A549 (cell line): ENCODE results near the gene NUMB. TPM values are rescaled to one million over a fixed set of nuclear protein-coding genes. Genes with fewer than 3 reads are reported as not detected.

Experiments
- ATAC-seq, 2 experiments: fragments of 200-7000 bp in 1 of 2; fragments of >200 bp in 1 of 2; cut with Nextera tagmentation in 1 of 2; cut with Tn5 transposase in 1 of 2; 3 replicates each; pipeline versions ENCODE4 v1.8.0 to v1.9.1; 2018 to 2020; ENCODE audit warnings: mild to moderate bottlenecking in 1 of 2, moderate library complexity in 1 of 2
- CTCF ChIA-PET: fragments of 300-600 bp; sonication (Branson Sonifier 250); formaldehyde crosslinking; extraction: SDS; loops from one replicate; lab custom pipeline; 2021; ENCODE audit warnings: antibody characterized with exemption, inconsistent platforms; lab: Yijun Ruan, JAX
- POLR2A ChIA-PET: fragments of 350-600 bp; formaldehyde crosslinking; extraction: SDS; loops from one replicate; lab custom pipeline; 2021; ENCODE audit warnings: antibody characterized with exemption, inconsistent platforms; lab: Yijun Ruan, JAX
- DNase-seq, 2 experiments: peaks; one replicate each; pipeline versions ENCODE4 v3.0.0 to v3.0.0-alpha.2; 2011 to 2016; ENCODE audit warnings: low read depth in 1 of 2, low spot score in 1 of 2
- FAIRE-seq: peaks from 2 replicates; lab custom pipeline; 2011; peaks lifted over from hg19 to GRCh38; lab: Jason Lieb, UNC
- H3K27ac ChIP-seq, 2 experiments: fragments of >200 bp; sonication (Bioruptor Twin); formaldehyde crosslinking; 3 replicates each; pipeline ENCODE4 v1.5.1; 2016 to 2017
- H3K4me1 ChIP-seq: fragments of >200 bp; sonication (Bioruptor Twin); formaldehyde crosslinking; 3 replicates; pipeline ENCODE4 v1.6.1; 2016
- H3K4me2 ChIP-seq: fragments of >200 bp; sonication (Bioruptor Twin); formaldehyde crosslinking; 3 replicates; pipeline ENCODE4 v1.6.1; 2016
- H3K4me3 ChIP-seq: fragments of >200 bp; sonication (Bioruptor Twin); formaldehyde crosslinking; 3 replicates; pipeline ENCODE4 v1.5.1; 2016
- H3K9me3 ChIP-seq: fragments of >200 bp; sonication (Bioruptor Twin); formaldehyde crosslinking; 3 replicates; pipeline ENCODE4 v1.6.1; 2016
- ATOH8 ChIP-seq: fragments of 250-450 bp; sonication (Bioruptor Pico); IDR thresholded peaks from 2 replicates; pipeline ENCODE4 v1.5.0; 2020; ENCODE audit warnings: low read depth, mild to moderate bottlenecking, moderate library complexity
- BHLHE40 ChIP-seq: IDR thresholded peaks from 2 replicates; pipeline ENCODE4 v1.6.1; 2012; ENCODE audit warnings: low read depth, low read length, inconsistent platforms
- CTCF ChIP-seq: fragments of >200 bp; sonication (Bioruptor Twin); formaldehyde crosslinking; IDR thresholded peaks from 3 replicates; pipeline ENCODE4 v1.5.1; 2016
- EHMT2 ChIP-seq: fragments of 200-600 bp; sonication (generic); IDR thresholded peaks from 2 replicates; pipeline ENCODE4 v1.6.1; 2016; ENCODE audit warnings: antibody characterized with exemption, low read depth, mild to moderate bottlenecking, moderate library complexity
- ELK1 ChIP-seq: fragments of 150-350 bp; IDR thresholded peaks from 2 replicates; pipeline ENCODE4 v1.6.1; 2014; ENCODE audit warnings: low read depth, mild to moderate bottlenecking, low read length
- ESRRA ChIP-seq: fragments of 150-350 bp; IDR thresholded peaks from 2 replicates; pipeline ENCODE4 v1.6.1; 2014; ENCODE audit warnings: mild to moderate bottlenecking, low read length, borderline replicate concordance
- FOSB ChIP-seq: fragments of 250-450 bp; sonication (Bioruptor Pico); IDR thresholded peaks from 2 replicates; pipeline ENCODE4 v1.5.0; 2020; ENCODE audit warnings: mild to moderate bottlenecking, moderate library complexity
- FOXS1 ChIP-seq: fragments of 250-450 bp; sonication (Bioruptor Pico); IDR thresholded peaks from 2 replicates; pipeline ENCODE4 v1.5.0; 2020; ENCODE audit warnings: mild to moderate bottlenecking, moderate library complexity
- HES2 ChIP-seq: fragments of >200 bp; sonication (Bioruptor Twin); formaldehyde crosslinking; IDR thresholded peaks from 2 replicates; pipeline ENCODE4 v1.6.1; 2016
- HEYL ChIP-seq: fragments of 250-450 bp; sonication (Bioruptor Pico); IDR thresholded peaks from 2 replicates; pipeline ENCODE4 v1.8.0; 2021; ENCODE audit warnings: mild to moderate bottlenecking, moderate library complexity
- HOXA7 ChIP-seq: fragments of 250-450 bp; sonication (Bioruptor Pico); IDR thresholded peaks from 2 replicates; pipeline ENCODE4 v1.5.0; 2020; ENCODE audit warnings: mild to moderate bottlenecking, moderate library complexity
- MYC ChIP-seq: IDR thresholded peaks from 2 replicates; pipeline ENCODE4 v1.6.1; 2012; ENCODE audit warnings: mild to moderate bottlenecking, inconsistent platforms, low read length, improper control_type of control experiment, borderline replicate concordance
- NFE2L2 ChIP-seq: fragments of 150-350 bp; conservative IDR thresholded peaks from 2 replicates; pipeline ENCODE4 v1.6.1; 2014; ENCODE audit warnings: low read length
- NR3C1 ChIP-seq: fragments of >200 bp; sonication (Bioruptor Twin); formaldehyde crosslinking; IDR thresholded peaks from 3 replicates; pipeline ENCODE4 v1.6.1; 2017
- PBX3 ChIP-seq: IDR thresholded peaks from 2 replicates; pipeline ENCODE4 v1.6.1; 2012
- RFX5 ChIP-seq: fragments of 450-650 bp; IDR thresholded peaks from 2 replicates; pipeline ENCODE4 v1.7.1; 2014; ENCODE audit warnings: antibody characterized with exemption, mild to moderate bottlenecking, moderate library complexity
- TP53 ChIP-seq: fragments of 250-450 bp; sonication (Bioruptor Pico); IDR thresholded peaks from 2 replicates; pipeline ENCODE4 v1.5.0; 2021; ENCODE audit warnings: mild to moderate bottlenecking, moderate library complexity
- ZFP36 ChIP-seq: fragments of 450-650 bp; IDR thresholded peaks from 2 replicates; pipeline ENCODE4 v1.6.1; 2014; ENCODE audit warnings: borderline replicate concordance; ENCODE audit not compliant: partially characterized antibody
- whole genome bisulfite sequencing: methylation state at CpG from one replicate; pipeline ENCODE4 v1.1.6; 2017; ENCODE audit errors: missing lambda C conversion rate; 5-methylcytosine and 5-hydroxymethylcytosine counted together
- polyA plus RNA-seq, 4 experiments: library from polyadenylated mRNA; depleted of rRNA in 3 of 4; stranded (reverse); fragments of >200 nt; fragmentation: RNase III in 1 of 4; extraction: RNeasy Plus Mini Kit Qiagen cat#74134 plus additional on column Dnase treatment in 1 of 4; gene quantifications; 2 replicates in 3 of 4; 3 replicates in 1 of 4; pipeline ENCODE4 v1.2.3, GENCODE V29; 2011 to 2017

Gene NUMB
- polyA plus RNA-seq, 2 of the 4 experiments (the other 2 are of a cell fraction), result 40.8 to 151 TPM

GRCh38 chr14:73266317-73266716, 192.0 kb downstream of the NUMB start:
- POLR2A ChIA-PET, result no interaction called here
- DNase-seq (no peak), FAIRE-seq (no peak)
- CTCF ChIA-PET, result interaction anchor here (0.8 to 3.1 kb wide), 12 partner anchors 9 to 205 kb away, joined by 3 to 13 read pairs (median 4); no protein-coding TSS in a partner anchor
- 97% methylated on average over 7 of the region's 7 CpGs for WGBS
- Histone ChIP-seq H3K9me3 (no peaks in the 10 kb centered on the region), H3K4me3 (no peak overlapping the region)
- no peak for TF ChIP-seq HES2
- no peak for TF ChIP-seq TP53 (CRISPR knock-in tag)
- TF ChIP-seq, all 56 proteins: peak for 0
- Histone ChIP-seq H3K27ac (no peak overlapping the region), H3K4me2 (no peak overlapping the region), H3K4me1 (no peaks in the 10 kb centered on the region)
- no peak for ATAC-seq

- FAIRE-seq (no peak), ATAC-seq (no peak), DNase-seq (no peak)
- WGBS, result 94% methylated on average over 3 of the region's 3 CpGs
- Histone ChIP-seq H3K27ac (no peak overlapping the region), H3K4me1 (no peaks in the 10 kb centered on the region), H3K4me3 (no peak overlapping the region), H3K9me3 (no peaks in the 10 kb centered on the region), H3K4me2 (no peak overlapping the region)
- TF ChIP-seq EHMT2 (no peak), BHLHE40 (no peak), RFX5 (no peak), FOXS1 (no peak), HEYL (CRISPR knock-in tag) (no peak), HOXA7 (CRISPR knock-in tag) (no peak), MYC (no peak), ESRRA (no peak), CTCF (no peak), FOSB (CRISPR knock-in tag) (no peak), NFE2L2 (no peak), NR3C1 (no peak), ELK1 (no peak), ATOH8 (CRISPR knock-in tag) (no peak), PBX3 (no peak), ZFP36 (no peak)
- ChIA-PET CTCF (interaction anchor here (0.8 to 3.1 kb wide), 11 partner anchors 10 to 93 kb away, joined by 3 to 13 read pairs (median 4); no protein-coding TSS in a partner anchor), POLR2A (interaction anchor here (1.2 kb wide), 1 partner anchor 34 kb away, joined by 3 read pairs; no protein-coding TSS in a partner anchor)
Measured at GRCh38 chr14:73265721-73266046, 192.7 kb downstream of the NUMB start.
